Endothelial cell of umbilical vein (primary cell): ENCODE measurements around the gene FAM193B. TPM values are rescaled to one million over a fixed set of nuclear protein-coding genes. Genes with fewer than 3 reads are reported as not detected.

Experiments used
- BruUV-seq: library from RNA; stranded (reverse); fragments of 400-500 nt; replicated peaks from 2 replicates; lab custom pipeline; 2021; lab: Mats Ljungman, UMichigan
- CTCF ChIA-PET: fragments of 300-600, 350-600 bp; sonication (Branson Sonifier 250); formaldehyde crosslinking; loops from one replicate; lab custom pipeline; 2021; ENCODE audit warnings: antibody characterized with exemption, inconsistent platforms; lab: Charles Lee
- POLR2A ChIA-PET: fragments of 300-600, 350-600 bp; sonication (Branson Sonifier 250); formaldehyde crosslinking; loops from one replicate; lab custom pipeline; 2021; ENCODE audit warnings: antibody characterized with exemption, inconsistent platforms; lab: Charles Lee
- DNase-seq: peaks from one replicate; pipeline ENCODE4 v3.0.0-alpha.2; 2011; ENCODE audit warnings: low read depth, low spot score
- FAIRE-seq: peaks from 2 replicates; lab custom pipeline; 2011; peaks lifted over from hg19 to GRCh38; lab: Jason Lieb, UNC
- H2AFZ ChIP-seq: 2 replicates; pipeline ENCODE4 v1.6.0; 2012; ENCODE audit warnings: low read depth, low read length, control low read depth, inconsistent platforms
- H3K27ac ChIP-seq: 2 replicates; pipeline ENCODE4 v1.5.1; 2011; ENCODE audit warnings: low read depth, mild to moderate bottlenecking, control low read depth, low read length, moderate library complexity; ENCODE audit not compliant: insufficient read depth
- H3K27me3 ChIP-seq, 2 experiments: 2 replicates each; pipeline versions ENCODE4 v1.6.0 to v1.6.1; 2011; ENCODE audit warnings: low read length in 2 of 2, mixed read lengths in 1 of 2; ENCODE audit not compliant: control insufficient read depth in 2 of 2, insufficient read depth in 2 of 2
- H3K36me3 ChIP-seq, 2 experiments: 2 replicates in 1 of 2; 3 replicates in 1 of 2; pipeline ENCODE4 v1.5.1; 2011; ENCODE audit warnings: low read length in 2 of 2, mild to moderate bottlenecking in 1 of 2, moderate library complexity in 1 of 2; ENCODE audit not compliant: control insufficient read depth in 2 of 2, insufficient read depth in 2 of 2; ENCODE audit errors: extremely low read depth in 1 of 2
- H3K4me1 ChIP-seq: 3 replicates; pipeline ENCODE4 v1.5.1; 2011; ENCODE audit warnings: mild to moderate bottlenecking, low read length; ENCODE audit not compliant: control insufficient read depth, insufficient read depth; ENCODE audit errors: extremely low read depth
- H3K4me2 ChIP-seq: 2 replicates; pipeline ENCODE4 v1.6.1; 2011; ENCODE audit warnings: low read length, control low read depth, mixed read lengths; ENCODE audit not compliant: insufficient read depth
- H3K4me3 ChIP-seq, 3 experiments: fragments of 200-600 bp in 1 of 3; sonication (generic), shearing (Covaris generic) in 1 of 3; replicated peaks in 1 of 3; 2 replicates each; pipeline ENCODE4 v1.5.1; 2011 to 2016; ENCODE audit warnings: control low read depth in 3 of 3, low read length in 3 of 3, mild to moderate bottlenecking in 2 of 3, inconsistent platforms in 1 of 3, low read depth in 1 of 3, moderate library complexity in 1 of 3; ENCODE audit not compliant: insufficient read depth in 1 of 3
- H3K79me2 ChIP-seq: 2 replicates; pipeline ENCODE4 v1.6.0; 2012; ENCODE audit warnings: low read length, inconsistent platforms; ENCODE audit not compliant: control insufficient read depth, insufficient read depth
- H3K9ac ChIP-seq: replicated peaks from 2 replicates; pipeline ENCODE3; 2011; ENCODE audit warnings: low read length, control low read depth; ENCODE audit not compliant: insufficient read depth; ENCODE audit errors: extremely low read depth
- H3K9me1 ChIP-seq: replicated peaks from 3 replicates; pipeline ENCODE4 v1.6.0; 2011; ENCODE audit warnings: mild to moderate bottlenecking, low read length; ENCODE audit not compliant: control insufficient read depth, insufficient read depth; ENCODE audit errors: extremely low read depth
- H3K9me3 ChIP-seq: replicated peaks from 2 replicates; pipeline ENCODE4 v1.5.1; 2012; ENCODE audit warnings: low read length, inconsistent platforms; ENCODE audit not compliant: control insufficient read depth, insufficient read depth
- H4K20me1 ChIP-seq: replicated peaks from 2 replicates; pipeline ENCODE3; 2011; ENCODE audit warnings: mild to moderate bottlenecking, low read length; ENCODE audit not compliant: control insufficient read depth, insufficient read depth; ENCODE audit errors: extremely low read depth
- EZH2 ChIP-seq: IDR thresholded peaks from 2 replicates; pipeline ENCODE4 v1.6.1; 2012; ENCODE audit warnings: borderline replicate concordance, low read depth, mild to moderate bottlenecking, moderate library complexity, low read length, inconsistent platforms; ENCODE audit not compliant: severe bottlenecking
- FOS ChIP-seq: IDR thresholded peaks from 2 replicates; pipeline ENCODE4 v1.6.1; 2011; ENCODE audit warnings: mild to moderate bottlenecking, low read length, moderate library complexity, borderline replicate concordance; ENCODE audit not compliant: insufficient read depth
- GATA2 ChIP-seq: IDR thresholded peaks from 2 replicates; pipeline ENCODE4 v1.7.0; 2011; ENCODE audit warnings: low read depth, mild to moderate bottlenecking, moderate library complexity, mixed read lengths, low read length; ENCODE audit not compliant: insufficient read length, insufficient read depth
- JUN ChIP-seq: IDR thresholded peaks from 2 replicates; pipeline ENCODE4 v1.6.1; 2011; ENCODE audit warnings: borderline replicate concordance, low read depth; ENCODE audit not compliant: insufficient read length, insufficient read depth
- MAX ChIP-seq: IDR thresholded peaks from 2 replicates; pipeline ENCODE4 v1.6.1; 2011; ENCODE audit not compliant: insufficient read depth, insufficient read length
- MYC ChIP-seq: IDR thresholded peaks from one replicate; pipeline ENCODE4 v1.6.1; 2011; ENCODE audit warnings: mild to moderate bottlenecking, low read depth, low read length
- POLR2A ChIP-seq: IDR thresholded peaks from 2 replicates; pipeline ENCODE4 v1.6.1; 2012; ENCODE audit warnings: low read depth, mild to moderate bottlenecking, control low read depth, low read length
- POLR2AphosphoS5 ChIP-seq: IDR thresholded peaks from 2 replicates; pipeline ENCODE4 v1.6.1; 2012; ENCODE audit warnings: low read depth, mild to moderate bottlenecking, control low read depth, low read length, moderate library complexity; ENCODE audit not compliant: insufficient read depth
- dilution Hi-C: fragments of 300-500 bp; cut with MboI; formaldehyde crosslinking; loops from one replicate; pipeline ENCODE4 v1.15.0; 2019; ENCODE audit warnings: low sequenced_read_pairs; ENCODE audit not compliant: extremely low pct_ligation_motif_present
- intact Hi-C: fragments of 100-400 bp; cut with micrococcal nuclease; formaldehyde crosslinking; loops from one replicate; pipeline ENCODE4 v1.10.0; 2022
- polyA plus RNA-seq, 4 experiments: library from polyadenylated mRNA; depleted of rRNA in 3 of 4; stranded (reverse) in 3 of 4; unstranded in 1 of 4; fragments of >200 nt; gene quantifications; 2 replicates each; pipeline versions ENCODE4 v1.2.1 to v1.2.3, GENCODE V29; 2011 to 2012; ENCODE audit warnings: missing spikeins in 1 of 4
- total RNA-seq: library from RNA; stranded (reverse); gene quantifications from 2 replicates; pipeline ENCODE4 v1.2.3, GENCODE V29; 2021
- TF ChIP-seq, protein P1 (sequence below), 2 donors: IDR thresholded peaks; 1 replicate in 1 of 2; 2 replicates in 1 of 2; pipeline ENCODE4 v1.5.1; 2011; ENCODE audit warnings: low read length in 2 of 2, mild to moderate bottlenecking in 2 of 2, moderate library complexity in 2 of 2, control low read depth in 1 of 2, inconsistent platforms in 1 of 2, low read depth in 1 of 2; ENCODE audit not compliant: insufficient read depth in 1 of 2; ENCODE audit errors: extremely low read depth in 1 of 2

FAM193B gene
- total and polyA plus RNA-seq, 2 donors (not counting 3 experiments of a cell fraction or from before 2014, with no cell fraction given): 57.9 to 75.7 TPM

DNA sequence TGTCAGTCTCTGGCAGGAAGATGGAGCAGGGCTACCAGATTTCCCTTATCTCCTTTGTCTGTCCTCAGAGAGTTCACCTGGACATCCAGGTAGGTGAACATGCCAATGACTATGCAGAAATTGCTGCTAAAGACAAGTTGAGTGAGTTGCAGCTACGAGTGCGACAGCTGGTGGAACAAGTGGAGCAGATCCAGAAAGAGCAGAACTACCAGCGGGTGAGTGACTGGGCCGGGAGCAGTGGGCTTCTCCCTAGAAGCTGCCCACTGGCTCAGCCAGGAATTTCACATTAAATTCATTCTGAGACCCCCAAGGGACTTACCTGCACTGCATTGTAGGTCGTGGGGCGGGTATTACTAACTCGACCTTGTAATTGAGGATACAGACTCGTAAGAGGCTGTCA lies 39.7 kb upstream of the FAM193B start:
- no TSS peak for BruUV-seq
- ChIA-PET CTCF (interaction anchor here (3.2 kb wide), 1 partner anchor 13 kb away, joined by 15 read pairs; no protein-coding TSS in a partner anchor), POLR2A (no interaction called here)
- Histone ChIP-seq H3K9ac (no peak overlapping the region), H4K20me1 (no peaks in the 10 kb centered on the region), H3K4me1 (peaks cover 15% of the 10 kb centered on the region), H3K4me2 (no peak overlapping the region), H3K9me3 (no peaks in the 10 kb centered on the region), H3K27ac (no peak overlapping the region), H3K79me2 (peaks cover 23% of the 10 kb centered on the region), H3K4me3 (no peak overlapping the region), H2AFZ (no peak overlapping the region), H3K27me3 (peaks cover 4 to 16% of the 10 kb centered on the region in 2 experiments), H3K9me1 (no peaks in the 10 kb centered on the region), H3K36me3 (peaks cover 16 to 33% of the 10 kb centered on the region in 2 experiments)
- dilution Hi-C loops (no loop called here), intact Hi-C loops (loop anchor here (5.0 to 10.0 kb wide), 2 partner anchors 42 to 1209 kb away; partner anchors contain the start of genes FAM193B, HIGD2A and NOP16)
- TF ChIP-seq POLR2AphosphoS5 (no peak), FOS (no peak), EZH2 (no peak), MAX (no peak), MYC (no peak), POLR2A (no peak), GATA2 (no peak), JUN (no peak)
- TF ChIP-seq, protein P1, sequence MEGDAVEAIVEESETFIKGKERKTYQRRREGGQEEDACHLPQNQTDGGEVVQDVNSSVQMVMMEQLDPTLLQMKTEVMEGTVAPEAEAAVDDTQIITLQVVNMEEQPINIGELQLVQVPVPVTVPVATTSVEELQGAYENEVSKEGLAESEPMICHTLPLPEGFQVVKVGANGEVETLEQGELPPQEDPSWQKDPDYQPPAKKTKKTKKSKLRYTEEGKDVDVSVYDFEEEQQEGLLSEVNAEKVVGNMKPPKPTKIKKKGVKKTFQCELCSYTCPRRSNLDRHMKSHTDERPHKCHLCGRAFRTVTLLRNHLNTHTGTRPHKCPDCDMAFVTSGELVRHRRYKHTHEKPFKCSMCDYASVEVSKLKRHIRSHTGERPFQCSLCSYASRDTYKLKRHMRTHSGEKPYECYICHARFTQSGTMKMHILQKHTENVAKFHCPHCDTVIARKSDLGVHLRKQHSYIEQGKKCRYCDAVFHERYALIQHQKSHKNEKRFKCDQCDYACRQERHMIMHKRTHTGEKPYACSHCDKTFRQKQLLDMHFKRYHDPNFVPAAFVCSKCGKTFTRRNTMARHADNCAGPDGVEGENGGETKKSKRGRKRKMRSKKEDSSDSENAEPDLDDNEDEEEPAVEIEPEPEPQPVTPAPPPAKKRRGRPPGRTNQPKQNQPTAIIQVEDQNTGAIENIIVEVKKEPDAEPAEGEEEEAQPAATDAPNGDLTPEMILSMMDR (IDR thresholded peaks at IDR 0.05; ENCODE audit: extremely low read depth in 1 of 2, insufficient read depth in 1 of 2, low read depth in 1 of 2, low read length in 2 of 2): no peak
- DNase-seq (no peak), FAIRE-seq (no peak)
